ENCODE data around the gene LCAT. TPM values are rescaled to one million over a fixed set of nuclear protein-coding genes. Genes with fewer than 3 reads are reported as not detected.

Gene LCAT
- polyA plus RNA-seq, 1 of the 3 experiments (the other 2 are of a cell fraction) = 11.1 TPM

- ChIA-PET POLR2A (interaction anchor here (1.0 kb wide), 1 partner anchor 10 kb away, joined by 3 read pairs; no protein-coding TSS in a partner anchor), CTCF (interaction anchor here (1.1 to 28.1 kb wide), 2 partner anchors 61 to 128 kb away, joined by 4 to 564 read pairs; partner anchors contain the start of genes EDC4, NRN1L and PSKH1)
- peaks cover 12 to 60% of the 10 kb centered on the region in 2 experiments for H3K36me3 ChIP-seq (replicated peaks in 1 of 2; ENCODE audit: control insufficient read depth in 1 of 2, insufficient read depth in 2 of 2, low read length in 1 of 2)
- peaks cover 0 to 22% of the 10 kb centered on the region in 2 experiments; a peak in 1 of 4 replicates for H3K4me1 ChIP-seq (ENCODE audit: control insufficient read depth in 1 of 2, insufficient read depth in 2 of 2, low read depth in 1 of 2, low read length in 1 of 2)
- no peak overlapping the region for H3K27ac ChIP-seq (ENCODE audit: low read depth in 2 of 2, low read length in 1 of 2)
- no peaks in the 10 kb centered on the region for H3K9me3 ChIP-seq
- no peak overlapping the region for H3K4me3 ChIP-seq (ENCODE audit: low read depth in 2 of 2, low read length in 1 of 2)
- peaks cover 6% of the 10 kb centered on the region; the same call in 1 of the 2 replicates for H3K79me2 ChIP-seq (ENCODE audit: insufficient read depth)
- H3K27me3 ChIP-seq (ENCODE audit: insufficient read depth) = no peaks in the 10 kb centered on the region
- DNase-seq = no peak
- H3F3A ChIP-seq (replicated peaks; ENCODE audit: insufficient read depth) = peaks cover 18% of the 10 kb centered on the region
- H3K9me2 ChIP-seq = no peaks in the 10 kb centered on the region
- WGBS (ENCODE audit: low lambda C conversion rate) = 95% methylated on average over 8 of the region's 24 CpGs
- no peak for TF ChIP-seq MEF2A (IDR thresholded peaks at IDR 0.05; ENCODE audit: borderline replicate concordance, low read depth)
- no peak for TF ChIP-seq FOSL2 (IDR thresholded peaks at IDR 0.05; ENCODE audit: borderline replicate concordance, low read depth)
- no peak for TF ChIP-seq USF1 (IDR thresholded peaks at IDR 0.05; ENCODE audit: borderline replicate concordance, low read depth)
- TF ChIP-seq JUND (IDR thresholded peaks at IDR 0.05) = no peak
- TF ChIP-seq FOXM1 (IDR thresholded peaks at IDR 0.05; ENCODE audit: low read depth) = no peak
- TF ChIP-seq SMC3 (IDR thresholded peaks at IDR 0.05; ENCODE audit: low read depth, low read length) = no peak
- TF ChIP-seq CTCF (IDR thresholded peaks at IDR 0.05) = no peak
- no peak for TF ChIP-seq RFX5 (IDR thresholded peaks at IDR 0.05; ENCODE audit: low read length)
- TF ChIP-seq RAD21 (IDR thresholded peaks at IDR 0.05; ENCODE audit: low read length) = no peak
- TF ChIP-seq RCOR1 (IDR thresholded peaks at IDR 0.05; ENCODE audit: low read length) = no peak
- TF ChIP-seq REST (IDR thresholded peaks at IDR 0.05; ENCODE audit: low read depth, low read length) = no peak
- no peak for TF ChIP-seq CHD2 (IDR thresholded peaks at IDR 0.05; ENCODE audit: low read length, partially characterized antibody)
- TF ChIP-seq GABPA (IDR thresholded peaks at IDR 0.05; ENCODE audit: low read depth) = no peak
- peaks cover 13% of the 10 kb centered on the region; the same call in 1 of the 2 replicates for H4K20me1 ChIP-seq (ENCODE audit: insufficient read depth)
- H2AFZ ChIP-seq (ENCODE audit: low read depth) = no peak overlapping the region
- no peak overlapping the region for H3K4me2 ChIP-seq
- H3K9ac ChIP-seq = no peak overlapping the region
Observed at GRCh38 chr16:67944690-67945391, 921 bp upstream of the LCAT start.

Data from SK-N-SH (cell line).